ENCODE results near the gene HPD.

Gene HPD

GRCh38 chr12:121807642-121808347 is 50.9 kb downstream of the HPD start:
- Histone ChIP-seq H3K27me3 (ENCODE audit: insufficient read depth, low read length) (no peaks in the 10 kb centered on the region), H3K9ac (ENCODE audit: low read depth, low read length) (no peak overlapping the region), H3K36me3 (ENCODE audit: insufficient read depth, low read length) (peaks cover 35% of the 10 kb centered on the region), H3K9me3 (ENCODE audit: insufficient read depth, low read depth, low read length) (no peaks in the 10 kb centered on the region), H3K4me1 (ENCODE audit: insufficient read depth, low read length) (peaks cover 23% of the 10 kb centered on the region), H3K4me3 (ENCODE audit: low read length) (no peak overlapping the region), H3K27ac (ENCODE audit: low read depth, low read length) (no peak overlapping the region)
- 86% methylated on average over 14 of the region's 14 CpGs for WGBS

DNA sequence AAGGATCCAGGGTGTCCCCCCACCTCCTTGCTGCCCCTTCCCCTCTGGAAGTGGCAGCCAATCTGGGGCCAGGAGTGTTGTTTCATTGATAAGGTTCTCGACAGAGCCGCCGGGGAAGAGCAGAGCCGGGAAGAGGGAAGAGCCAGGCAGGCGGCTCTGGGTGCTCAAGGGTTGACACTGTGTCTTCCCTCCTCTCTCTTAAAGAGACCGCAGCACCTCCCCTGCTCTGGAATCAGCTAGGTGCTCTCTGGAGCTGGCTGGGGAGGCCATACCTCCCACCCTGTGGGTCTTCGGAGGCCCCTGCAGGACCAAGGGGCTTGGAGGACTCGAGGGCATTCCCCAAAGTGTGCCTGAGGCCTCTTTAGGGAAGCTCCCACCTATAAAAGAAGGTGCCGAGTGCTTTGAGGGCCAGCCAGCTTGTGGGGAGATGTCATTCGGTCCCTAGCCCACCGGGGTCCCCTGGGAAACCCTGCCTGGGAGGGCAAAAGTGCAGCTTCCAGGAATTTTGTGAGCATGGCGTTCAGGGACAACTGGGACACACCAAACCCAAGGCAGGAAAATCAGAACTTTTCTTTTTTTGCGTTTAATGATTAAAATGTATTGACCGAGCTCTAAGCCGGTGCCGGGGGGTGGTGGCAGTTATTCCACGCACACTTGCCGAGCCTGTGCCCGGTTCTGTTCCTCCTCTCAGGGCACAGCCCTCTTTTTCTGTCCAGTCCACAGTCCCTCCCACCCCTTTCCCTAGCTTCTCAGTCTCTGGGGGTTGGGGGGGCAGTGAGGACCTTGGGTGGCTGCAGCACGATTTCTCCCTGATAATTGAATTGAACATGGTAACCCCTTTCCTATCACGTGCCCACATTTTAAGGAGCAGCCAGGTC is 51.9 kb downstream of the HPD start:
- Histone ChIP-seq H3K9ac (ENCODE audit: low read depth, low read length) (no peak overlapping the region), H3K4me1 (ENCODE audit: insufficient read depth, low read length) (peaks cover 23% of the 10 kb centered on the region), H3K9me3 (ENCODE audit: insufficient read depth, low read depth, low read length) (no peaks in the 10 kb centered on the region), H3K27me3 (ENCODE audit: insufficient read depth, low read length) (no peaks in the 10 kb centered on the region), H3K36me3 (ENCODE audit: insufficient read depth, low read length) (peaks cover 35% of the 10 kb centered on the region), H3K4me3 (ENCODE audit: low read length) (peak overlapping the region; percentile 78), H3K27ac (ENCODE audit: low read depth, low read length) (no peak overlapping the region)
- 56% methylated on average over 21 of the region's 21 CpGs for WGBS

- Histone ChIP-seq H3K4me3 (ENCODE audit: low read length) (peak overlapping the region; percentile 78), H3K36me3 (ENCODE audit: insufficient read depth, low read length) (peaks cover 34% of the 10 kb centered on the region), H3K27me3 (ENCODE audit: insufficient read depth, low read length) (no peaks in the 10 kb centered on the region), H3K9me3 (ENCODE audit: insufficient read depth, low read depth, low read length) (no peaks in the 10 kb centered on the region), H3K4me1 (ENCODE audit: insufficient read depth, low read length) (peaks cover 22% of the 10 kb centered on the region), H3K9ac (ENCODE audit: low read depth, low read length) (no peak overlapping the region), H3K27ac (ENCODE audit: low read depth, low read length) (no peak overlapping the region)
- WGBS, result 23% methylated on average over 14 of the region's 16 CpGs
Observed at GRCh38 chr12:121806009-121806545, 52.6 kb downstream of the HPD start.

GRCh38 chr12:121805171-121806008 is 53.3 kb downstream of the HPD start:
- WGBS, result 5% methylated on average over 35 of the region's 45 CpGs
- peaks cover 17% of the 10 kb centered on the region for H3K4me1 ChIP-seq (ENCODE audit: insufficient read depth, low read length)
- peaks cover 28% of the 10 kb centered on the region for H3K36me3 ChIP-seq (ENCODE audit: insufficient read depth, low read length)
- H3K9me3 ChIP-seq (ENCODE audit: insufficient read depth, low read depth, low read length), result no peaks in the 10 kb centered on the region
- peak overlapping the region; percentile 57 for H3K9ac ChIP-seq (ENCODE audit: low read depth, low read length)
- H3K27ac ChIP-seq (ENCODE audit: low read depth, low read length), result no peak overlapping the region; the same call in 1 of the 2 replicates
- H3K4me3 ChIP-seq (ENCODE audit: low read length), result peak overlapping the region; percentile 78
- H3K27me3 ChIP-seq (ENCODE audit: insufficient read depth, low read length), result no peaks in the 10 kb centered on the region

GRCh38 chr12:121804417-121805111 is 54.1 kb downstream of the HPD start:
- Histone ChIP-seq H3K36me3 (ENCODE audit: insufficient read depth, low read length) (peaks cover 21% of the 10 kb centered on the region), H3K9me3 (ENCODE audit: insufficient read depth, low read depth, low read length) (no peaks in the 10 kb centered on the region), H3K4me1 (ENCODE audit: insufficient read depth, low read length) (peaks cover 17% of the 10 kb centered on the region), H3K4me3 (ENCODE audit: low read length) (peak overlapping the region; percentile 78), H3K9ac (ENCODE audit: low read depth, low read length) (peak overlapping the region; percentile 57), H3K27ac (ENCODE audit: low read depth, low read length) (peak overlapping the region; percentile 18; the same call in 1 of the 2 replicates), H3K27me3 (ENCODE audit: insufficient read depth, low read length) (no peaks in the 10 kb centered on the region)
- WGBS, result under 1% methylated on average over 63 of the region's 63 CpGs

- peak within 1 kb of the TSS; percentile 99 for H3K27ac ChIP-seq (ENCODE audit: low read depth, low read length)
Observed at GRCh38 chr12:121803861-121804416, 54.7 kb downstream of the HPD start, which contains the start of gene SETD1B. SETD1B (plus strand) TSS chr12:121804009; CDS start chr12:121804738, 729 bp downstream.

DNA sequence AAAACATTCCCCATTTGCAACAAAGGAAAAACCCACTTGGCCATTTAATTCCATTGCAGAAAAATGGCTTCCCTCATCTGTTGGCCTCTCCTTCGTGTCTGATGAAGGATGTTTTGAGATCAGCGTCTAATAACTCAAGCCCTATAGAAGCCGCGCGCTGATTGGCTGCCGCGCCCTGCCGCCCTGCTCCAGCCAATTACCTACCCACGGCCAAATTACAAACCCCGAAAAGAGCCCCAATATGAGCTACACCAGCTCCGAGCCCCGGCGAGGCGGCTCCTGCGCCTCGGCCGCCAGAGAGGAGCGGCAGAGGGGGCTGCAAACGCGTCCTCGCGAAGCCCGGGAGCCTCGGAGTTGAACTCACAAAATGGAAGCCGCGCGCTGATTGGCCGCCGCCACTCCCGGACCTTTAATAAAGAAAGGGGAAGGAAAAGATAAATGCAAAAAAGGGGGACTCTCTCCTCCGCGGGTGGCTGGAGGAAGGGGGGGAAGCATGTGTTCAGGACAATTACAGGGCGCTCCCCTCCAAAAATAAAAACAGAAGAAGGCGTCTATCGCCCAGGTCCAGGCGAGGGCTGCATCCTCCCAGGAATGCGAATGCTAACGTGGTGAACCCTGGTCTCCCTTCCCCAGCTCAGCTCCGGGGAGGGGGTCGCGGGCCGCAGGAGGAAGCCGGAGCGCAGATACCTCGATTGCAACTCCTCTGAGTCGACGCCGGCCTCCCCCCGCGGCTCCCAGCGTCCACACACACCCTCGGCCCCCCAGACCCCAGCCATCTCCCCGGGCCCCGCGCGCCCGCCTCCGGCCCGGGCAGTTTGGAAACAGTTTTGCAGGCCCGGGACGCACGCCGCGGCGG is 55.6 kb downstream of the HPD start:
- Histone ChIP-seq H3K4me3 (ENCODE audit: low read length) (peak overlapping the region; percentile 78), H3K27ac (ENCODE audit: low read depth, low read length) (peak overlapping the region; percentile 99), H3K4me1 (ENCODE audit: insufficient read depth, low read length) (peaks cover 30% of the 10 kb centered on the region), H3K9me3 (ENCODE audit: insufficient read depth, low read depth, low read length) (no peaks in the 10 kb centered on the region), H3K9ac (ENCODE audit: low read depth, low read length) (peak overlapping the region; percentile 99), H3K27me3 (ENCODE audit: insufficient read depth, low read length) (no peaks in the 10 kb centered on the region), H3K36me3 (ENCODE audit: insufficient read depth, low read length) (peaks cover 14% of the 10 kb centered on the region)
- under 1% methylated on average over 65 of the region's 65 CpGs for WGBS

More at GRCh38 chr12:121803861-121804416, 54.7 kb downstream of the HPD start, which contains the start of gene SETD1B:
- Histone ChIP-seq H3K27me3 (ENCODE audit: insufficient read depth, low read length) (no peaks in the 10 kb centered on the region), H3K4me1 (ENCODE audit: insufficient read depth, low read length) (peaks cover 21% of the 10 kb centered on the region), H3K36me3 (ENCODE audit: insufficient read depth, low read length) (peaks cover 16% of the 10 kb centered on the region), H3K9me3 (ENCODE audit: insufficient read depth, low read depth, low read length) (no peaks in the 10 kb centered on the region), H3K9ac (ENCODE audit: low read depth, low read length) (peak within 1 kb of the TSS; percentile 99), H3K4me3 (ENCODE audit: low read length) (peak within 1 kb of the TSS; percentile 78)
- 1% methylated on average over 74 of the region's 74 CpGs for whole genome bisulfite sequencing

DNA sequence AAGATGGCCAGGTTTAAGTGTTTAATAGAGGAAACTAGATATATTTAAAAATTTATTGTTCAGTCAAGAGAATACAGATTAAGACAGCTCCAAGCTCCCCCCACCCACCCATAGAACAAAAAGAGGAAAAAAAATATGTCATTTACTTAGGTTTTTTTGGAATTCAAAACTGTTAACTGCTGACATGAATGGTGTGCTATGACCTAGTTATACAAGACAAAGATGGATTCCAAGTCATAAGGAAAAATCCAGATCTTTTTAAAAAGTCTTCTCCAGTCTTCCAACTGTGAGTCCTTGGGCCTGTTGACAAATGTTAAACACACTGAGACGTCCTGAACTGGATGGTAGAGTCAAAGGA is 56.2 kb downstream of the HPD start:
- no peaks in the 10 kb centered on the region for H3K9me3 ChIP-seq (ENCODE audit: insufficient read depth, low read depth, low read length)
- peaks cover 13% of the 10 kb centered on the region for H3K36me3 ChIP-seq (ENCODE audit: insufficient read depth, low read length)
- peak overlapping the region; percentile 78 for H3K4me3 ChIP-seq (ENCODE audit: low read length)
- H3K27ac ChIP-seq (ENCODE audit: low read depth, low read length), result peak overlapping the region; percentile 99
- peak overlapping the region; percentile 99 for H3K9ac ChIP-seq (ENCODE audit: low read depth, low read length)
- WGBS, result 0% methylated on average over 1 of the region's 1 CpG
- H3K4me1 ChIP-seq (ENCODE audit: insufficient read depth, low read length), result peaks cover 35% of the 10 kb centered on the region
- no peaks in the 10 kb centered on the region for H3K27me3 ChIP-seq (ENCODE audit: insufficient read depth, low read length)

GRCh38 chr12:121801595-121802484 is 56.8 kb downstream of the HPD start:
- H3K4me3 ChIP-seq (ENCODE audit: low read length), result peak overlapping the region; percentile 78
- no peaks in the 10 kb centered on the region for H3K9me3 ChIP-seq (ENCODE audit: insufficient read depth, low read depth, low read length)
- H3K27ac ChIP-seq (ENCODE audit: low read depth, low read length), result peak overlapping the region; percentile 99
- peaks cover 11% of the 10 kb centered on the region for H3K36me3 ChIP-seq (ENCODE audit: insufficient read depth, low read length)
- H3K4me1 ChIP-seq (ENCODE audit: insufficient read depth, low read length), result peaks cover 31% of the 10 kb centered on the region
- no peaks in the 10 kb centered on the region for H3K27me3 ChIP-seq (ENCODE audit: insufficient read depth, low read length)
- WGBS, result 1% methylated on average over 13 of the region's 18 CpGs
- H3K9ac ChIP-seq (ENCODE audit: low read depth, low read length), result peak overlapping the region; percentile 99
